Measurements from ENCODE around the gene C19orf33. TPM values are rescaled to one million over a fixed set of nuclear protein-coding genes. Genes with fewer than 3 reads are reported as not detected.

C19orf33 gene
- total and polyA plus RNA-seq, 2 of the 8 experiments (the other 6 are each of a cell fraction or from before 2014, with no cell fraction given), result 6.0 to 36.0 TPM

GRCh38 chr19:38288123-38288855 is 15.8 kb upstream of the C19orf33 start:
- no peaks in the 10 kb centered on the region for H3K23me2 ChIP-seq (ENCODE audit: low read depth, low read length)
- no peak overlapping the region for H4K5ac ChIP-seq (ENCODE audit: insufficient read length, low read depth, low read length)
- no peak overlapping the region for H2BK20ac ChIP-seq (ENCODE audit: low read length)
- no peak overlapping the region for H2BK15ac ChIP-seq (ENCODE audit: low read length)
- peaks cover 5 to 12% of the 10 kb centered on the region in 2 experiments for H4K20me1 ChIP-seq (replicated peaks in 1 of 2; ENCODE audit: control insufficient read depth in 1 of 2, insufficient read depth in 2 of 2, low read length in 2 of 2)
- DNase-seq (ENCODE audit: low read depth in 1 of 2, low spot score in 2 of 2) (no peak), FAIRE-seq (no peak)
- H2AK5ac ChIP-seq (ENCODE audit: low read depth, low read length), result no peak overlapping the region
- no peak overlapping the region for H2BK5ac ChIP-seq (ENCODE audit: low read depth, low read length)
- WGBS, 2 experiments (ENCODE audit: extremely low coverage in 1 of 2, insufficient coverage in 1 of 2, insufficient read length in 1 of 2, insufficient replicate concordance in 2 of 2, low coverage in 1 of 2, low lambda C conversion rate in 2 of 2, missing lambda C conversion rate in 1 of 2), result 93% methylated on average over 13 of the region's 16 CpGs; no CpG with 5 or more reads in 1 of the 2 experiments
- H3K4me1 ChIP-seq (replicated peaks in 1 of 4; ENCODE audit: control insufficient read depth in 3 of 4, insufficient read depth in 4 of 4, low read length in 3 of 4), result no peaks in the 10 kb centered on the region
- H3K9ac ChIP-seq (replicated peaks in 1 of 4; ENCODE audit: extremely low read depth in 1 of 4, low read depth in 3 of 4, low read length in 3 of 4), result no peak overlapping the region
- H3K4me2 ChIP-seq (ENCODE audit: insufficient read depth in 1 of 2, low read depth in 2 of 2, low read length in 2 of 2), result no peak overlapping the region
- no peaks in the 10 kb centered on the region for H3K27me3 ChIP-seq (replicated peaks in 1 of 4; ENCODE audit: control insufficient read depth in 3 of 4, extremely low read depth in 1 of 4, insufficient read depth in 3 of 4, low read length in 3 of 4)
- no peak overlapping the region for H4K8ac ChIP-seq (ENCODE audit: extremely low read depth, insufficient read depth, low read length)
- no peak overlapping the region for H2BK12ac ChIP-seq (ENCODE audit: low read depth, low read length)
- H4K91ac ChIP-seq (replicated peaks; ENCODE audit: insufficient read length, low read length), result no peak overlapping the region
- peaks cover 0 to 3% of the 10 kb centered on the region in 2 experiments; a peak in 1 of 4 replicates for H3K79me2 ChIP-seq (ENCODE audit: control insufficient read depth in 1 of 2, insufficient read depth in 2 of 2, low read length in 2 of 2)
- no peak overlapping the region for H2AFZ ChIP-seq (ENCODE audit: low read length)
- H3K79me1 ChIP-seq (ENCODE audit: low read depth, low read length), result peaks cover 6% of the 10 kb centered on the region
- no peaks in the 10 kb centered on the region for H3K9me3 ChIP-seq (ENCODE audit: insufficient read depth in 2 of 2, low read depth in 1 of 2, low read length in 1 of 2)
- H3K14ac ChIP-seq (ENCODE audit: insufficient read length), result no peak overlapping the region
- POLR2A ChIA-PET (ENCODE audit: partially characterized antibody), result interaction anchor here (1.0 to 3.2 kb wide), 4 partner anchors 16 to 24 kb away, joined by 3 to 7 read pairs (median 4); partner anchors contain the start of genes C19orf33 and SPINT2
- CTCF ChIA-PET (ENCODE audit: partially characterized antibody), result interaction anchor here (1.2 to 2.6 kb wide), 4 partner anchors 9 to 54 kb away, joined by 3 to 10 read pairs (median 4); no protein-coding TSS in a partner anchor
- H3K27ac ChIP-seq (ENCODE audit: low read depth, low read length), result no peak overlapping the region
- H3K56ac ChIP-seq (replicated peaks; ENCODE audit: insufficient read length, low read depth, low read length), result no peak overlapping the region
- no peak overlapping the region for H3K4me3 ChIP-seq (ENCODE audit: extremely low read depth in 1 of 4, insufficient read depth in 2 of 4, low read depth in 3 of 4, low read length in 4 of 4)
- H2BK120ac ChIP-seq (replicated peaks; ENCODE audit: low read depth, low read length), result no peak overlapping the region
- H3K23ac ChIP-seq (ENCODE audit: insufficient read length), result no peak overlapping the region
- peaks cover 16 to 66% (median 43%) of the 10 kb centered on the region in 4 experiments for H3K36me3 ChIP-seq (ENCODE audit: control insufficient read depth in 2 of 4, insufficient read depth in 4 of 4, low read length in 3 of 4)
- H3K4ac ChIP-seq (replicated peaks; ENCODE audit: insufficient read length, low read depth, low read length), result no peak overlapping the region
- no peak overlapping the region for H3K18ac ChIP-seq (ENCODE audit: extremely low read depth, low read length)
- no peak for TF ChIP-seq SAP30 (IDR thresholded peaks at IDR 0.05; ENCODE audit: insufficient read depth, insufficient replicate concordance, low read length)
- TF ChIP-seq TCF12 (IDR thresholded peaks at IDR 0.05; ENCODE audit: low read depth, low read length), result no peak
- TF ChIP-seq SIRT6 (IDR thresholded peaks at IDR 0.05; ENCODE audit: low read length), result no peak
- no peak for TF ChIP-seq EP300 (IDR thresholded peaks at IDR 0.05; ENCODE audit: borderline replicate concordance in 1 of 2, low read depth in 2 of 2, low read length in 2 of 2)
- TF ChIP-seq SIN3A (conservative IDR thresholded peaks at IDR 0.05 in 1 of 2, IDR thresholded peaks at IDR 0.05 in 1 of 2; ENCODE audit: low read depth in 1 of 2, low read length in 2 of 2), result no peak
- TF ChIP-seq FOSL1 (IDR thresholded peaks at IDR 0.05; ENCODE audit: insufficient read depth, low read depth, low read length), result no peak
- no peak for TF ChIP-seq GABPA (IDR thresholded peaks at IDR 0.05; ENCODE audit: borderline replicate concordance, insufficient read depth, low read length)
- TF ChIP-seq KDM4A (IDR thresholded peaks at IDR 0.05; ENCODE audit: low read depth, low read length, severe bottlenecking), result no peak

Measured in H1 (cell line).